ENCODE data around the gene PGGT1B.

DNA sequence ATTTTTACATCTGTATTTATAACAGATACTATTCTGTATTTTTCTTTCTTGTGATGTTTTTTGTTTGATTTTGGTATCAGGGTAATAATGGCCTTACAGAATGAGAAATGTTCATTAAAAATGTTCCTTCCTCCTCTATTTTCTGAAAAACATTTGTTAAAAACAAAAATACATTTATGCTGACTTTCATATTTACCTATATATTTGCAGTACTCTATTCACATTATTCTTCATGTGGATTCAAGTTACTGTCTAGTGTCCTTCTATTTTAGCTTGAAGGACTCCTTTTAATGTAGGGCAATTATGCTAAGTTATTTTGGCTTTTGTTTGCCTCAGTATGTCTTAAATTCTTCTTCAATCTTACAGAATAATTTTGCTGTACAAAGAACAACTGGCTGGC is 28.7 kb upstream of the PGGT1B start:
- TF ChIP-seq, protein P1, sequence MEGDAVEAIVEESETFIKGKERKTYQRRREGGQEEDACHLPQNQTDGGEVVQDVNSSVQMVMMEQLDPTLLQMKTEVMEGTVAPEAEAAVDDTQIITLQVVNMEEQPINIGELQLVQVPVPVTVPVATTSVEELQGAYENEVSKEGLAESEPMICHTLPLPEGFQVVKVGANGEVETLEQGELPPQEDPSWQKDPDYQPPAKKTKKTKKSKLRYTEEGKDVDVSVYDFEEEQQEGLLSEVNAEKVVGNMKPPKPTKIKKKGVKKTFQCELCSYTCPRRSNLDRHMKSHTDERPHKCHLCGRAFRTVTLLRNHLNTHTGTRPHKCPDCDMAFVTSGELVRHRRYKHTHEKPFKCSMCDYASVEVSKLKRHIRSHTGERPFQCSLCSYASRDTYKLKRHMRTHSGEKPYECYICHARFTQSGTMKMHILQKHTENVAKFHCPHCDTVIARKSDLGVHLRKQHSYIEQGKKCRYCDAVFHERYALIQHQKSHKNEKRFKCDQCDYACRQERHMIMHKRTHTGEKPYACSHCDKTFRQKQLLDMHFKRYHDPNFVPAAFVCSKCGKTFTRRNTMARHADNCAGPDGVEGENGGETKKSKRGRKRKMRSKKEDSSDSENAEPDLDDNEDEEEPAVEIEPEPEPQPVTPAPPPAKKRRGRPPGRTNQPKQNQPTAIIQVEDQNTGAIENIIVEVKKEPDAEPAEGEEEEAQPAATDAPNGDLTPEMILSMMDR (IDR thresholded peaks at IDR 0.05) = no peak
- TF ChIP-seq POLR2A (IDR thresholded peaks at IDR 0.05) = no peak

Data from uterus (tissue), 2 donors.